Endothelial cell of umbilical vein (primary cell): ENCODE data around the gene SPTLC1. TPM values are rescaled to one million over a fixed set of nuclear protein-coding genes. Genes with fewer than 3 reads are reported as not detected.

Source experiments
- BruUV-seq: library from RNA; stranded (reverse); fragments of 400-500 nt; replicated peaks from 2 replicates; lab custom pipeline; 2021; lab: Mats Ljungman, UMichigan
- CTCF ChIA-PET: fragments of 300-600, 350-600 bp; sonication (Branson Sonifier 250); formaldehyde crosslinking; loops from one replicate; lab custom pipeline; 2021; ENCODE audit warnings: antibody characterized with exemption, inconsistent platforms; lab: Charles Lee
- POLR2A ChIA-PET: fragments of 300-600, 350-600 bp; sonication (Branson Sonifier 250); formaldehyde crosslinking; loops from one replicate; lab custom pipeline; 2021; ENCODE audit warnings: antibody characterized with exemption, inconsistent platforms; lab: Charles Lee
- DNase-seq: peaks from one replicate; pipeline ENCODE4 v3.0.0-alpha.2; 2011; ENCODE audit warnings: low read depth, low spot score
- FAIRE-seq: peaks from 2 replicates; lab custom pipeline; 2011; peaks lifted over from hg19 to GRCh38; lab: Jason Lieb, UNC
- H2AFZ ChIP-seq: 2 replicates; pipeline ENCODE4 v1.6.0; 2012; ENCODE audit warnings: low read depth, low read length, control low read depth, inconsistent platforms
- H3K27ac ChIP-seq: 2 replicates; pipeline ENCODE4 v1.5.1; 2011; ENCODE audit warnings: low read depth, mild to moderate bottlenecking, control low read depth, low read length, moderate library complexity; ENCODE audit not compliant: insufficient read depth
- H3K27me3 ChIP-seq, 2 experiments: 2 replicates each; pipeline versions ENCODE4 v1.6.0 to v1.6.1; 2011; ENCODE audit warnings: low read length in 2 of 2, mixed read lengths in 1 of 2; ENCODE audit not compliant: control insufficient read depth in 2 of 2, insufficient read depth in 2 of 2
- H3K36me3 ChIP-seq, 2 experiments: 2 replicates in 1 of 2; 3 replicates in 1 of 2; pipeline ENCODE4 v1.5.1; 2011; ENCODE audit warnings: low read length in 2 of 2, mild to moderate bottlenecking in 1 of 2, moderate library complexity in 1 of 2; ENCODE audit not compliant: control insufficient read depth in 2 of 2, insufficient read depth in 2 of 2; ENCODE audit errors: extremely low read depth in 1 of 2
- H3K4me1 ChIP-seq: 3 replicates; pipeline ENCODE4 v1.5.1; 2011; ENCODE audit warnings: mild to moderate bottlenecking, low read length; ENCODE audit not compliant: control insufficient read depth, insufficient read depth; ENCODE audit errors: extremely low read depth
- H3K4me2 ChIP-seq: 2 replicates; pipeline ENCODE4 v1.6.1; 2011; ENCODE audit warnings: low read length, control low read depth, mixed read lengths; ENCODE audit not compliant: insufficient read depth
- H3K4me3 ChIP-seq, 3 experiments: fragments of 200-600 bp in 1 of 3; sonication (generic), shearing (Covaris generic) in 1 of 3; replicated peaks in 1 of 3; 2 replicates each; pipeline ENCODE4 v1.5.1; 2011 to 2016; ENCODE audit warnings: control low read depth in 3 of 3, low read length in 3 of 3, mild to moderate bottlenecking in 2 of 3, inconsistent platforms in 1 of 3, low read depth in 1 of 3, moderate library complexity in 1 of 3; ENCODE audit not compliant: insufficient read depth in 1 of 3
- H3K79me2 ChIP-seq: 2 replicates; pipeline ENCODE4 v1.6.0; 2012; ENCODE audit warnings: low read length, inconsistent platforms; ENCODE audit not compliant: control insufficient read depth, insufficient read depth
- H3K9ac ChIP-seq: replicated peaks from 2 replicates; pipeline ENCODE3; 2011; ENCODE audit warnings: low read length, control low read depth; ENCODE audit not compliant: insufficient read depth; ENCODE audit errors: extremely low read depth
- H3K9me1 ChIP-seq: replicated peaks from 3 replicates; pipeline ENCODE4 v1.6.0; 2011; ENCODE audit warnings: mild to moderate bottlenecking, low read length; ENCODE audit not compliant: control insufficient read depth, insufficient read depth; ENCODE audit errors: extremely low read depth
- H3K9me3 ChIP-seq: replicated peaks from 2 replicates; pipeline ENCODE4 v1.5.1; 2012; ENCODE audit warnings: low read length, inconsistent platforms; ENCODE audit not compliant: control insufficient read depth, insufficient read depth
- H4K20me1 ChIP-seq: replicated peaks from 2 replicates; pipeline ENCODE3; 2011; ENCODE audit warnings: mild to moderate bottlenecking, low read length; ENCODE audit not compliant: control insufficient read depth, insufficient read depth; ENCODE audit errors: extremely low read depth
- EZH2 ChIP-seq: IDR thresholded peaks from 2 replicates; pipeline ENCODE4 v1.6.1; 2012; ENCODE audit warnings: borderline replicate concordance, low read depth, mild to moderate bottlenecking, moderate library complexity, low read length, inconsistent platforms; ENCODE audit not compliant: severe bottlenecking
- FOS ChIP-seq: IDR thresholded peaks from 2 replicates; pipeline ENCODE4 v1.6.1; 2011; ENCODE audit warnings: mild to moderate bottlenecking, low read length, moderate library complexity, borderline replicate concordance; ENCODE audit not compliant: insufficient read depth
- GATA2 ChIP-seq: IDR thresholded peaks from 2 replicates; pipeline ENCODE4 v1.7.0; 2011; ENCODE audit warnings: low read depth, mild to moderate bottlenecking, moderate library complexity, mixed read lengths, low read length; ENCODE audit not compliant: insufficient read length, insufficient read depth
- JUN ChIP-seq: IDR thresholded peaks from 2 replicates; pipeline ENCODE4 v1.6.1; 2011; ENCODE audit warnings: borderline replicate concordance, low read depth; ENCODE audit not compliant: insufficient read length, insufficient read depth
- MYC ChIP-seq: IDR thresholded peaks from one replicate; pipeline ENCODE4 v1.6.1; 2011; ENCODE audit warnings: mild to moderate bottlenecking, low read depth, low read length
- POLR2A ChIP-seq: IDR thresholded peaks from 2 replicates; pipeline ENCODE4 v1.6.1; 2012; ENCODE audit warnings: low read depth, mild to moderate bottlenecking, control low read depth, low read length
- POLR2AphosphoS5 ChIP-seq: IDR thresholded peaks from 2 replicates; pipeline ENCODE4 v1.6.1; 2012; ENCODE audit warnings: low read depth, mild to moderate bottlenecking, control low read depth, low read length, moderate library complexity; ENCODE audit not compliant: insufficient read depth
- dilution Hi-C: fragments of 300-500 bp; cut with MboI; formaldehyde crosslinking; loops from one replicate; pipeline ENCODE4 v1.15.0; 2019; ENCODE audit warnings: low sequenced_read_pairs; ENCODE audit not compliant: extremely low pct_ligation_motif_present
- intact Hi-C: fragments of 100-400 bp; cut with micrococcal nuclease; formaldehyde crosslinking; loops from one replicate; pipeline ENCODE4 v1.10.0; 2022
- polyA plus RNA-seq, 4 experiments: library from polyadenylated mRNA; depleted of rRNA in 3 of 4; stranded (reverse) in 3 of 4; unstranded in 1 of 4; fragments of >200 nt; gene quantifications; 2 replicates each; pipeline versions ENCODE4 v1.2.1 to v1.2.3, GENCODE V29; 2011 to 2012; ENCODE audit warnings: missing spikeins in 1 of 4
- total RNA-seq: library from RNA; stranded (reverse); gene quantifications from 2 replicates; pipeline ENCODE4 v1.2.3, GENCODE V29; 2021
- TF ChIP-seq, protein P1 (sequence below), 2 donors: IDR thresholded peaks; 1 replicate in 1 of 2; 2 replicates in 1 of 2; pipeline ENCODE4 v1.5.1; 2011; ENCODE audit warnings: low read length in 2 of 2, mild to moderate bottlenecking in 2 of 2, moderate library complexity in 2 of 2, control low read depth in 1 of 2, inconsistent platforms in 1 of 2, low read depth in 1 of 2; ENCODE audit not compliant: insufficient read depth in 1 of 2; ENCODE audit errors: extremely low read depth in 1 of 2
- TF ChIP-seq, protein P2 (sequence below): IDR thresholded peaks from 2 replicates; pipeline ENCODE4 v1.6.1; 2011; ENCODE audit not compliant: insufficient read depth, insufficient read length

The SPTLC1 gene
- total and polyA plus RNA-seq, 2 donors (not counting 3 experiments of a cell fraction or from before 2014, with no cell fraction given), result 35.9 to 68.5 TPM

DNA sequence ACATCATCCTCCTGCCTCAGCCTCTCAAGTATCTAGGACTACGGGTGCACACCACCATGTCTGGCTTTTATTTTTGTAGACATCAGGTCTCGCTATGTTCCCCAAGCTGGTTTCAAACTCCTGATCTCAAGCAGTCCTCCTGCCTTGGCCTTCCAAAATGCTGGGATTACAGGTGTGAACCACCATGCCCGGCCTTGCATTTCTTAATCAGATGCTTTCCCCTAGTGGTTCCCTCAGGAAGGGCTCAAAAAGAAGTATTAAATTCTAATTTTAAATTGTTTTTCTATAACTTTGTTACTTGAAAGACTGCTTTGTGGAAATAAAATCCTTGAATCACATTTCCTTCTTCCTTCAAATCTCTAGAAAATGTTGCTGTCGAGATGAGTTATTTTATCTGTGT, 85.7 kb downstream of the SPTLC1 start:
- CTCF ChIA-PET, result no interaction called here
- no peaks in the 10 kb centered on the region for H4K20me1 ChIP-seq
- FAIRE-seq (no peak), DNase-seq (no peak)
- H3K9ac ChIP-seq, result no peak overlapping the region
- H3K9me3 ChIP-seq, result no peaks in the 10 kb centered on the region
- BruUV-seq, result no TSS peak
- H3K4me1 ChIP-seq, result no peaks in the 10 kb centered on the region
- no peaks in the 10 kb centered on the region for H3K9me1 ChIP-seq
- dilution Hi-C loops, result no loop called here
- POLR2A ChIA-PET, result no interaction called here
- H3K27ac ChIP-seq, result no peak overlapping the region
- no peak overlapping the region for H2AFZ ChIP-seq
- peaks cover 4 to 5% of the 10 kb centered on the region in 2 experiments for H3K36me3 ChIP-seq
- intact Hi-C loops, result no loop called here
- no peaks in the 10 kb centered on the region for H3K27me3 ChIP-seq
- H3K79me2 ChIP-seq, result no peaks in the 10 kb centered on the region
- no peak overlapping the region for H3K4me3 ChIP-seq
- no peak overlapping the region for H3K4me2 ChIP-seq
- no peak for TF ChIP-seq GATA2
- no peak for TF ChIP-seq FOS
- no peak for TF ChIP-seq POLR2AphosphoS5
- no peak for TF ChIP-seq MYC
- TF ChIP-seq, protein P1, sequence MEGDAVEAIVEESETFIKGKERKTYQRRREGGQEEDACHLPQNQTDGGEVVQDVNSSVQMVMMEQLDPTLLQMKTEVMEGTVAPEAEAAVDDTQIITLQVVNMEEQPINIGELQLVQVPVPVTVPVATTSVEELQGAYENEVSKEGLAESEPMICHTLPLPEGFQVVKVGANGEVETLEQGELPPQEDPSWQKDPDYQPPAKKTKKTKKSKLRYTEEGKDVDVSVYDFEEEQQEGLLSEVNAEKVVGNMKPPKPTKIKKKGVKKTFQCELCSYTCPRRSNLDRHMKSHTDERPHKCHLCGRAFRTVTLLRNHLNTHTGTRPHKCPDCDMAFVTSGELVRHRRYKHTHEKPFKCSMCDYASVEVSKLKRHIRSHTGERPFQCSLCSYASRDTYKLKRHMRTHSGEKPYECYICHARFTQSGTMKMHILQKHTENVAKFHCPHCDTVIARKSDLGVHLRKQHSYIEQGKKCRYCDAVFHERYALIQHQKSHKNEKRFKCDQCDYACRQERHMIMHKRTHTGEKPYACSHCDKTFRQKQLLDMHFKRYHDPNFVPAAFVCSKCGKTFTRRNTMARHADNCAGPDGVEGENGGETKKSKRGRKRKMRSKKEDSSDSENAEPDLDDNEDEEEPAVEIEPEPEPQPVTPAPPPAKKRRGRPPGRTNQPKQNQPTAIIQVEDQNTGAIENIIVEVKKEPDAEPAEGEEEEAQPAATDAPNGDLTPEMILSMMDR (IDR thresholded peaks at IDR 0.05; ENCODE audit: extremely low read depth in 1 of 2, insufficient read depth in 1 of 2, low read depth in 1 of 2, low read length in 2 of 2), result no peak
- TF ChIP-seq EZH2, result no peak
- no peak for TF ChIP-seq POLR2A
- no peak for TF ChIP-seq JUN
- TF ChIP-seq, protein P2, sequence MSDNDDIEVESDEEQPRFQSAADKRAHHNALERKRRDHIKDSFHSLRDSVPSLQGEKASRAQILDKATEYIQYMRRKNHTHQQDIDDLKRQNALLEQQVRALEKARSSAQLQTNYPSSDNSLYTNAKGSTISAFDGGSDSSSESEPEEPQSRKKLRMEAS, result no peak
